Ecto neural progenitor cell (in vitro differentiated cells): Measurements from ENCODE around the gene ATP9B.

ENCODE experiments used
- DNase-seq: peaks from one replicate; pipeline ENCODE4 v3.0.0-alpha.2; 2018; ENCODE audit warnings: low spot score

Gene ATP9B

DNA sequence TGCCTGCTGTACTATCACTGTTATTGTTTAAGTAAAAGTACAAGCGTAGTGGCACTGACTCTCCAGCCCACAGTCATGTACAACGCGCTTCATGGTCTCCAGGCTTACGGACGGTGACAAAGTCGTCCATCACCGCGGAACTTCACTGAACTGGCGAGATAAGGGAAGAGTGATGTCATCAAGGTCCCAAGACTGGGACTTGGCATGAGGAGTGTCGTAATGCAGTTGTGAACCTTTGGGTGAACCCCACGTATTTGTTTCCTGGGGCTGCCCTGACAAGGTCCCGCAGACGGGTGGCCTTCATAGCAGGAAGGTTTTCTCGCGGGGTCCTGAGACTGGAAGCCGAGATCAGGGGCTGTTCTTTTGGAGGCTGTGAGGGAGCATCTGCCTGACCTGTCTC is 343.8 kb downstream of the ATP9B start:
- DNase-seq = no peak

- no peak for DNase-seq
These were observed 344.2 kb downstream of the ATP9B start for GRCh38 chr18:79413426-79413825.

- no peak for DNase-seq
These were observed 344.7 kb downstream of the ATP9B start for GRCh38 chr18:79413901-79414300.

- DNase-seq = no peak
These were observed 347.0 kb downstream of the ATP9B start for GRCh38 chr18:79416022-79416676.

GRCh38 chr18:79416677-79417052 is 347.5 kb downstream of the ATP9B start:
- no peak for DNase-seq

DNA sequence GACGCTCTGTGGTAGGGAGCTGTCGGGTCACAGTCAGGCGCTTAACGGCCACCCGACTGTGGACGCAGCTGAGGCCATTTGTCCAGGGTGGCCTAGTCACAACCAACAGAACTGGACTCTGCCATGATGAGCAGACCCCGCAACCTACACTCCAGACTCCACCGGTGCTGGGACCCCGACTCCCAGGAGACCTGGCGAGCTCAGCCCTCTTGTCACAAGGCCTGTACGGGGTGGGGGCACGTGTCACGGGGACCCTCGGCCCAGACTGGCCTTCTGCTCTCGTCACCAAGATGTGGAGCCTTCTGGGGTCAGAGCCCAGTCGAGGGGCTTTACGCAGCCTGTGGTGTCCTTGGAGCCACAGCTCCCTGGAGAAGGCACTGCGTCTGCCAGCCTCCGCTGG is 349.0 kb downstream of the ATP9B start:
- no peak for DNase-seq

DNA sequence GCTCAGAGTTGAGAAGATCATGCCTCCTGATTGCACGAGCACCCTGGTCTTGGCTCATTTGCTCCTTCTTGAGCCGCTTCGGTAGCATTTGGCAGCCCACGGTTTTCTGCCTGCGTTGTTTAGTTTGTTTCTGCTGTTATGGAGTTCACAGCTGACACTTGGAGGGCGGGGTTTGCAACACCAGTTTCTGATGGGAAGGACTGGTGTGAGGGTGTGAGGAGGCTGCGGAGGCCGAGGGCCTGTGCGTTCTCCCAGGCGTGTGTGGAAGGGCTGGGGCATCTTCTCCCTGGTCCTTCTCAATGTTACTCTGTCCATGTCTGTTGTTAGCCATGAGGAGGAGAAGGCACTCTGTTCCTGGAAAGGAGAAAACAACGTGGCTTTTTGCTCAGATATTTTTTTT is 349.4 kb downstream of the ATP9B start:
- DNase-seq = no peak

GRCh38 chr18:79420033-79420745 is 351.0 kb downstream of the ATP9B start:
- no peak for DNase-seq

- DNase-seq = no peak
These were observed 352.2 kb downstream of the ATP9B start for GRCh38 chr18:79421275-79421857.

GRCh38 chr18:79422022-79422782 is 353.0 kb downstream of the ATP9B start:
- no peak for DNase-seq

- DNase-seq = no peak
These were observed 353.6 kb downstream of the ATP9B start for GRCh38 chr18:79422783-79423165.

DNA sequence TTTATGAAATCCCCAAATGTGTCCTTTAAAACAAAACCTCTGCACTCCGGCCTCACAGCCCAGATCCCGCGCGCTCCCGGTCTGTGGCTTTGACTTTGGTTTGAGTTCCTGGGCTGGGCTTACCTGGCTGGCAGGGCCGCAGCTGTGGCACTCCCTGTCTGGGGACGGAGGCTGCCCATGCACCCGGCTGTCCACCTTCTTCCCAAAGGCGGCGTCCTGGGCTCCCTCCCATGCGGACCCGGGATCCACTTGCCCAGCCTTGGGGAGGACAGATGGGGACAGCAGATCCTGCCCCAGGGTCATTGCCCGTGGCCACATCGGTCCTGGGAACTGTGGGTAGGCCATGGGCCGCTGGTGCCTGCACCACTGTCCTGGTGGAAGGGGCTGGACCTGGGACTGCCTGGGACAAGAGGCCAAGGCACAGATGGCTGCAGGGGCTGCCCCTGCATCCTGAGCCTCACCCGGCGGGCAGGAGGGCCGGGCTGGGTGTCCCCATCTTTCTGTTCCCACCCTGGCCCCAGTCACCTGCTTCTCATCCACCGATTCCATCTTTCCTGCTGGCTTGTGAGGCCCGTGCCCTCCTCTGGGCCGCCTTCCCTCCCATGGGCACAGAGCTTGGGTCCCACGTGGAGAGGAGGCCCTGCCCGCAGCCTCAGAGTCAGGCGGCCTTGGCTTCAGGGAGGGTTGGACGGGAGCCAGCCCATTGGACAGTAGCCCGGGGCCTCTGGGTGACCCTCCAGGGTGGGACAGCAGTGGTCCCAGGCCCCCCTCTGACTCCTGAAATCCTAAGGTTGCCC is 354.2 kb downstream of the ATP9B start:
- DNase-seq = no peak

DNA sequence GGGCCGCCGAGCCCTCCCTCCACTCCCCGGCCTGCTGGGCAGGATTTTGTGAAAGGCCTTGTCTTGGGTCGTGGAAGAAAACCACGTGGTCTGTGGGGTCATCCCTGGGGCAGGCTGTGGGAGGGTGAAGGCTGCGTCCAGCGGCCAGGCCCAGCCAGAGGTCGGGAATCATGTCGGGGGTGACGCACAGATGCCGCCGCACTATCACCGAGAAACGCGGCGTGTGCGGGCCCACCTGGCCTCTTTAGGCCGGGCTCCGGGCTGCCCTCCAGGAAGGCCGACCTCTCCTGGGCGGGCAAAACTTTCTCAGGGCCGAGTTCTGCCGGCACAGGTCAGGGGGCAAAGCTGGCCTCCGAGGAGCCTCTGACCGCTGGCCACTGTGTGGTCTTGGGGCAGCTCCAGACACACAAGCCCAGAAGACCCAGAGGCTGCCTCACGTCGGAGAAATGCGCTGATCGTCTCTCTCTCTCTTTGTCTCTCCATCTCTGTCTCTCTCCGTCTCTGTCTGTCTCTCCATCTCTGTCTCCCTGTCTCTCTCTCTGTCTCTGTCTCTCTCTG is 354.9 kb downstream of the ATP9B start:
- DNase-seq = no peak

- DNase-seq = no peak
These were observed 355.8 kb downstream of the ATP9B start for GRCh38 chr18:79424880-79425568.

DNA sequence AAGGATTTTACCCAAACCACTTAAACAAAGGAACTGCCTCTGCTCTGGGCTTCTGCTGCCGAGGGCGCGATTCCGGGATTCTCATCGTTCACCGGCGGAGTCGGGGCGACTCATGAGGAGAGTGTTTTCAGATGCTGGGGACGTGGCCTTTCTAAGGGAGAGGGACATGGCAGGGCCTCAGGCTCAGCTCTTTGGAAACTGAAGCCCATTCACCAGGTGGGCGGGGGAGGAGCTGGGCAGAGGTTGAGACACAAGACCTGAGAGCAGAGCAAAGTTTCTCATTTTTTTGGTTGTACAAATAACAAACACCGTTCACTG is 356.3 kb downstream of the ATP9B start:
- DNase-seq = no peak

DNA sequence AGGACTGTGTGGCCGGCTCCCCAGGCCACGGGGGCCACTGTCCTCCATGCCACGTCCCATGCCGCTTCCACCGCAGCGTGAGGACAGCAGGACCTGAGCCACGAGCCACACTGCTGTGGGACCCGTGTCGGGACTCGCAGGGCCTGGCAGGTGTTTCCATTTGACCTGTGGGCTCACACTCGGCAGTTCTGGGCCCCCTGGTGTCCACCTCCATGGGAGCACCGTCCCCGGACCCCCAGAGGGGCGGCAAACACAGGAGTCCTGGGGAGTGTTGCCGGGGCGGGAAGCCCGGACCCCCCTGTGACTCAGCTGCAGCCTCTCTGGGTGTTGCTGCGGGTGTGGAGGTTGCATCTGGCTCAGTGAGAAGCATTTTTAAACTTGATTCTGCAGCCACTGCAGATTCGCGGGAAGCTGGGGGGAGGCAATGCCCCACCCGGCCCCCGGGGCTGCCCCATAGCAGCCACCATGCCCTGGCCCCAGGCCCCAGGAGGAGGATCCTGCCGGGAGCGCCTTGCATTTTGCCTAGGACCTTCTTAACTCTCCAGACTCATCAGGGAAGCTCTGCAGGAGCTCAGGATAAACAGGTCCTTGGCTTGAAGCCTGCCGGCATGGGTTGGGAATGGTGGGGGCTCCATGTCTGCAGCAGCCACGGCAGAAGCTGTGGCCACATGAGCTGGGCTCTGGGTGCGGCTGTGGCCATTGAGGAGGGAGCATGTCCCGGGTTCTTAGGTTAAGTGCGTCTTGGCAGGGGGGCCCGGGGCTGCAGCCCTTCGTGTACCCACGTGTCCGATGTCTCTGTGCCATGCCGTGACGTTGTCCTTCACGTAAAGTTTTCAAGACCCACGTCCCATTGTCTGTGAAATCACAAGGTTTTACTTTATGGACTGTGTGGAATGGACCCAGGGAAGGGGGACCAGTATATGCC is 357.4 kb downstream of the ATP9B start:
- no peak for DNase-seq

DNA sequence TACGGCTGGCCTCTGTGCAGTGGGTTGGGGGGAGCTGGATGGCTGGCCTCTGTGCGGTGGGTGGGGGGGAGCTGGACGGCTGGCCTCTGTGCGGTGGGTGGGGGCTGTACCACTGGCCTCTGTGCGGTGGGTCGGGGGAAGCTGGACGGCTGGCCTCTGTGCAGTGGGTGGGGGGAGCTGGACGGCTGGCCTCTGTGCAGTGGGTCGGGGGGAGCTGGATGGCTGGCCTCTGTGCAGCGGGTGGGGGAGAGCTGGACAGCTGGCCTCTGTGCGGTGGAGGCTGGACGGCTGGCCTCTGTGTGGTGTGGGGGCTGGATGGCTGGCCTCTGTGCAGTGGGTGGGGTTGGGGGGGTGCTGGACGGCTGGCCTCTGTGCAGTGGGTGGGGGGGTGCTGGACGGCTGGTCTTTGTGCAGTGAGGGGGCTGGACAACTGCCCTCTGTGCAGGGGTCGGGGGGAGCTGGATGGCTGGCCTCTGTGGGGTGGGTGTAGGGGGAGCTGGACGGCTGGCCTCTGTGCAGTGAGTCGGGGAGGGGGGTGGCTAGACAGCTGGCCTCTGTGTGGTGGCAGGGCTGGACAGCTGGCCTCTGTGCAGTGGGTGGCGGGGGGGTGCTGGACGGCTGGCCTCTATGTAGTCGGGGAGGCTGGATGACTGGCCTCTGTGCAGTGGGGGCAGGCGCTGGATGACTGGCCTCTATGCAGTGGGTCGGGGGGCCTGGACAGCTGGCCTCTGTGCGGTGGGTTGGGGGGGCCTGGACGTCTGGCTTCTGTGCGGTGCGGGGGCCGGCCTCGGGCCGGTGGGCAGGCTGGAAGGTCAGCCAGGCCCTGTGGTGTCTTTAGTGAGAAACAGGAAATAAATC is 358.4 kb downstream of the ATP9B start:
- no peak for DNase-seq
